Ishikawa (cell line): ENCODE results near the gene OSBPL9.

Experiments
- CEBPB ChIP-seq: IDR thresholded peaks from 2 replicates; pipeline ENCODE4 v1.6.1; 2012
- CREB1 ChIP-seq: IDR thresholded peaks from 2 replicates; pipeline ENCODE4 v1.6.1; 2012; ENCODE audit warnings: low read depth
- EGR1 ChIP-seq: IDR thresholded peaks from 2 replicates; pipeline ENCODE4 v1.6.1; 2012
- EP300 ChIP-seq: IDR thresholded peaks from 2 replicates; pipeline ENCODE4 v1.6.1; 2012; ENCODE audit warnings: borderline replicate concordance
- FOXM1 ChIP-seq: IDR thresholded peaks from 2 replicates; pipeline ENCODE4 v1.6.1; 2012; ENCODE audit warnings: low read depth, borderline replicate concordance
- MAX ChIP-seq: IDR thresholded peaks from 2 replicates; pipeline ENCODE4 v1.6.1; 2012
- NFIC ChIP-seq: IDR thresholded peaks from 2 replicates; pipeline ENCODE4 v1.6.1; 2012
- RAD21 ChIP-seq: IDR thresholded peaks from 2 replicates; pipeline ENCODE4 v1.6.1; 2012; ENCODE audit warnings: low read depth
- REST ChIP-seq: IDR thresholded peaks from 2 replicates; pipeline ENCODE4 v1.6.1; 2012; ENCODE audit warnings: low read depth, mild to moderate bottlenecking
- TAF1 ChIP-seq: IDR thresholded peaks from 2 replicates; pipeline ENCODE4 v1.6.1; 2012; ENCODE audit warnings: low read depth, mild to moderate bottlenecking
- TCF12 ChIP-seq: IDR thresholded peaks from 2 replicates; pipeline ENCODE4 v1.6.1; 2012; ENCODE audit warnings: low read depth
- TEAD4 ChIP-seq: IDR thresholded peaks from 2 replicates; pipeline ENCODE4 v1.6.1; 2012
- USF1 ChIP-seq: IDR thresholded peaks from 2 replicates; pipeline ENCODE4 v1.6.1; 2012
- YY1 ChIP-seq: IDR thresholded peaks from 2 replicates; pipeline ENCODE4 v1.6.1; 2012; ENCODE audit warnings: low read depth
- ZBTB7A ChIP-seq: IDR thresholded peaks from 2 replicates; pipeline ENCODE4 v1.6.1; 2012; ENCODE audit warnings: low read depth

OSBPL9 gene

DNA sequence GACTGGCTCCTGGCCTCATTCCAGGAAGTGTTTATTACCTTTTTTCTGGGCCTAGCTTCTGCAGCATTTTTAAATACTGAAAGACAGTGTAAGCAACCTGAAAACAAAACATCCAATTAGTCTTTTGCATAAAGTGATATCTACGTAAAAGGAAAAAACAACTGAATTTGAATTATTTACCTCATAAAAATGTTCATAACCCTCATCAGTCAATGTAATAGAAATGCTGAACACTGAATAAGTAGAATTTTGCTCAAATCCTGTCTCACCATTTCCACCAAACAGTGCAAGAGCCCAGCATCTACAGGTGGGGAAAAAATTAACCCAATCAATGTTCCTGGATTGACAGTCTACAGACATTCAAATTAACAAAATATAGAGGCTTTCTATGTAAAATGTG is 197.6 kb downstream of the OSBPL9 start:
- TF ChIP-seq YY1 (no peak), EP300 (no peak), TAF1 (no peak), TEAD4 (no peak), TCF12 (no peak), FOXM1 (no peak), EGR1 (no peak), REST (no peak), NFIC (no peak), MAX (no peak), CREB1 (no peak), ZBTB7A (no peak), RAD21 (no peak), CEBPB (no peak), USF1 (no peak)

DNA sequence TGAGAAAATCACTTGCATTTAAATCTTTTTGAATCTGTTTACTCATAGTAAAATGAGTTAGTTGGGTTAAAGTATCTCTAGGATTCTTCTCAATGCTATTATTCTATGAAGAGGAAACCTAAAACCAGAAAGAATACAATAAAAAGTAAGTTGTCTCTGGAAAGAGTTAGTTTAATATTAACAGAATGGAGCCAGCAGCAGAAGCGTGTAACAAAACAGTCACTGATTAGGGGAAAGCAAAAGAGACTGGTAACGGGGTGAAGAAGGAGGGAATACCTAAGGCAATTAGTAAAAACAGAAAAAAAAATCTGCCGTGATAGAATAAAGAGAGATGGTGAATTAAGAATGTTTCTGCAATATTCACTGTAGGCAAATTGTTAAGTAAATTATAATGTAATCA is 201.6 kb downstream of the OSBPL9 start:
- TF ChIP-seq TAF1 (no peak), CREB1 (no peak), USF1 (no peak), TCF12 (no peak), TEAD4 (no peak), FOXM1 (no peak), EGR1 (no peak), YY1 (no peak), CEBPB (no peak), ZBTB7A (no peak), MAX (no peak), REST (no peak), EP300 (no peak), RAD21 (no peak), NFIC (no peak)

DNA sequence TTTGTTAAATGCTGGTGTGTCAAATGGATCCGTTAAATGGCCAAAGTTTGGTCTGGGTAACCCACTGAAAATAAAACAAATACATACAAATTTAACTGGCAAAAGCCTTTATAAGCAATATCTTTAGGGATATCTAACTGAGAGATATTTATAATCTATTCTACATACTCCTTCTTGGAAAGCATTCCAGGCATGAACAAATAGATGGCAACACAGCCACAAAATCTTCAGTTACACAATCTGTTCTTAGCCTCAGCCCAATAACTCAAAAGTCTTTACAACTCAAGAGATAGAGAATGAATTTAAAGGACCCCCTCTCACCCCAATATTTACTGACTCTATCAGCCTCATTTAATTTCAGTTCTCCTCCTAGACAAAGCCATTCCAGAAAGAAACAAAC is 202.9 kb downstream of the OSBPL9 start:
- TF ChIP-seq TAF1 (no peak), ZBTB7A (no peak), EP300 (no peak), MAX (no peak), EGR1 (no peak), CEBPB (no peak)

GRCh38 chr1:51829058-51829457 is 212.2 kb downstream of the OSBPL9 start:
- TF ChIP-seq MAX (no peak), RAD21 (no peak)

GRCh38 chr1:51833700-51834099 is 216.8 kb downstream of the OSBPL9 start:
- no peak for TF ChIP-seq TEAD4
- TF ChIP-seq EGR1: no peak
- no peak for TF ChIP-seq MAX
- no peak for TF ChIP-seq ZBTB7A
- TF ChIP-seq CEBPB: no peak
- no peak for TF ChIP-seq USF1
- no peak for TF ChIP-seq CREB1
- TF ChIP-seq EP300: no peak
- TF ChIP-seq REST: no peak
- no peak for TF ChIP-seq YY1
